Left lung (tissue), 10 donors: ENCODE data around the gene ZNF683. TPM values are rescaled to one million over a fixed set of nuclear protein-coding genes. Genes with fewer than 3 reads are reported as not detected.

Source experiments
- ATAC-seq: fragments of 200-7000 bp; cut with Tn5 transposase; one replicate; pipeline ENCODE4 v1.9.1; 2020; ENCODE audit warnings: moderate library complexity
- DNase-seq, 4 donors: peaks; one replicate each; pipeline ENCODE4 v3.0.0-alpha.2; 2013 to 2020
- H3K27ac ChIP-seq, 2 donors: fragments of 200-600 bp; sonication (generic) in 1 of 2; one replicate each; pipeline versions ENCODE4 v1.5.0 to v1.8.0; 2020 to 2021
- H3K27me3 ChIP-seq, 2 donors: fragments of 200-600 bp; sonication (generic) in 1 of 2; one replicate each; pipeline versions ENCODE4 v1.5.0 to v1.8.0; 2020 to 2021
- H3K36me3 ChIP-seq, 2 donors: fragments of 200-600 bp; sonication (generic) in 1 of 2; one replicate each; pipeline versions ENCODE4 v1.5.0 to v1.8.0; 2020 to 2021
- H3K4me1 ChIP-seq, 2 donors: fragments of 200-600 bp; one replicate each; pipeline ENCODE4 v1.8.0; 2021
- H3K4me3 ChIP-seq, 2 donors: fragments of 200-600 bp; sonication (generic) in 1 of 2; one replicate each; pipeline versions ENCODE4 v1.5.0 to v1.8.0; 2020 to 2021; ENCODE audit warnings: mild to moderate bottlenecking in 1 of 2
- H3K9me3 ChIP-seq, 2 donors: fragments of 200-600 bp; sonication (generic) in 1 of 2; one replicate each; pipeline versions ENCODE4 v1.5.0 to v1.8.0; 2020 to 2021
- intact Hi-C, 2 donors: fragments of 100-400 bp; cut with DNase I; formaldehyde crosslinking; loops; one replicate each; pipeline versions ENCODE4 v1.11.2 to v1.14.2; 2022
- polyA plus RNA-seq, 6 donors: library from polyadenylated mRNA; unstranded; fragments of 120-200 nt; gene quantifications; one replicate each; pipeline ENCODE4 v1.2.1, GENCODE V29; 2013; ENCODE audit not compliant: insufficient read length in 6 of 6
- total RNA-seq, 2 donors: library from RNA; stranded (reverse); fragmentation: NEBNext Ultra II Directional; extraction: Animal tissue kit (Norgen Biotek cat#: 25700); gene quantifications; one replicate each; pipeline ENCODE4 v1.2.1, GENCODE V29; 2021
- TF ChIP-seq, protein P1 (sequence below), 2 donors: fragments of 200-600 bp; sonication (generic) in 1 of 2; IDR thresholded peaks; one replicate each; pipeline versions ENCODE4 v1.5.0 to v1.8.0; 2021; ENCODE audit warnings: antibody characterized with exemption in 2 of 2
- donor health status: DM: no; HTN: yes; CAD: no.
- donor health status: DM: no; HTN: no; CAD: no.

Gene ZNF683
- total and polyA plus RNA-seq, 8 donors = 0.09 to 0.86 (median 0.21) TPM; not detected in 1

DNA sequence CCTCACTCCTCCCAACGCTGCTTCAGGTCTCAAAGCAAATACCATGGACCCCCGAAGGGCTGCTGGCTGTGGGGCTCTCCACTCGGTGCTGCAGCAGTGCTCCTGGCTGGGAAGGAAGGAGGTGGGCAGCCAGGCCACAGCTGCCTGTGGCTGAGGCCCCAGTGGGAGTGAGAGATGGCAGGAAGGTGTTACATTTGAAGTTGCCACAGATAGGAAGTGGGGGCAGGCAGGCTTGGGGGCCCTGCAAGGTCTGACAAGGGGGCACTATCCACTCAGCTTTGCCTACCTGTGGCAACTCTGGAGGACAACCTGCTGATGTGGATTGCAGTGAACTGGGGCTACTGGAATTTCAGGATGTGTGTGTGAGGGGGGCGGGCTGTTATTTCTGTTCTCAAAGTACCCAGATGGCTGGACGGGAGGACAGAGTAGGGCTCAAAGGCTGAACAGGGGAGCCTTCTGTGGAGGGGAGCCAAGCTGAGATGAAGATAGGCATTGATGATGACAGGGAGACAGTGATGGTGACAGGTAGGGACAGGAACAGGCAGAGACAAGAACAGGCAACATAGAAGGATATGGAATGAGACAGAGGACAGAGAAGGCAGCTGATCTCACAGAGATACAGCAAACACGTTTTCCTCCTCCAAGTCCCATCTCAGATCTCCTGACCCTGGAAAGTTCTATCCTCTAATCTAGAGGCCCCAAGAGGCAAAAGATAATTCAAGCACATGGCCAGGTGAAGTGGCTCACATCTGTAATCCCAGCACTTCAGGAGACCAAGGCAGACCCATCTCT, 1.8 kb downstream of the ZNF683 start:
- intact Hi-C loops = no loop called here
- H3K4me1 ChIP-seq = no peaks in the 10 kb centered on the region
- TF ChIP-seq, protein P1, sequence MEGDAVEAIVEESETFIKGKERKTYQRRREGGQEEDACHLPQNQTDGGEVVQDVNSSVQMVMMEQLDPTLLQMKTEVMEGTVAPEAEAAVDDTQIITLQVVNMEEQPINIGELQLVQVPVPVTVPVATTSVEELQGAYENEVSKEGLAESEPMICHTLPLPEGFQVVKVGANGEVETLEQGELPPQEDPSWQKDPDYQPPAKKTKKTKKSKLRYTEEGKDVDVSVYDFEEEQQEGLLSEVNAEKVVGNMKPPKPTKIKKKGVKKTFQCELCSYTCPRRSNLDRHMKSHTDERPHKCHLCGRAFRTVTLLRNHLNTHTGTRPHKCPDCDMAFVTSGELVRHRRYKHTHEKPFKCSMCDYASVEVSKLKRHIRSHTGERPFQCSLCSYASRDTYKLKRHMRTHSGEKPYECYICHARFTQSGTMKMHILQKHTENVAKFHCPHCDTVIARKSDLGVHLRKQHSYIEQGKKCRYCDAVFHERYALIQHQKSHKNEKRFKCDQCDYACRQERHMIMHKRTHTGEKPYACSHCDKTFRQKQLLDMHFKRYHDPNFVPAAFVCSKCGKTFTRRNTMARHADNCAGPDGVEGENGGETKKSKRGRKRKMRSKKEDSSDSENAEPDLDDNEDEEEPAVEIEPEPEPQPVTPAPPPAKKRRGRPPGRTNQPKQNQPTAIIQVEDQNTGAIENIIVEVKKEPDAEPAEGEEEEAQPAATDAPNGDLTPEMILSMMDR (IDR thresholded peaks at IDR 0.05) = no peak
- DNase-seq (no peak), ATAC-seq (no peak)
- H3K27me3 ChIP-seq = peaks cover 0 to 17% of the 10 kb centered on the region in 2 donors
- H3K4me3 ChIP-seq = no peak overlapping the region
- no peaks in the 10 kb centered on the region for H3K9me3 ChIP-seq
- no peak overlapping the region for H3K27ac ChIP-seq
- H3K36me3 ChIP-seq = no peaks in the 10 kb centered on the region

DNA sequence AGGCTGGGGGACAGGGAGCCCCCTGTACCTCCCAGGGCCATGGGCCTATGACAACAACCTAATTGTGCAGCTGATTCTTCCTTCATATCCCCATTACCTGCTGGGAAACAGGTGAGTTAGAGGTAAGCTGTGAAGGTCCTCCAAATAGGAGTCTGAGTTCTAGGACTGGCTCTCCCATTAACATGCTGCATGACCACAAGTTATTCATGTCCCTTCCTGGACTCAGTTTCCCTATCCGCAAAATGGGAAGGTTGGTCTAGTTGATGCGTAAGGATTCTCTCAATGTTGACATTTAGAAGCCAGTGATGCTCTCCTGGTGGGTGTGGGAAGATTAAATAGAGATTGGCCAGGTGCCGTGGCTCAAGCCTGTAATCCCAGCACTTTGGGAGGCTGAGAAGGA, 4.1 kb downstream of the ZNF683 start:
- DNase-seq (no peak), ATAC-seq (no peak)
- intact Hi-C loops = no loop called here
- Histone ChIP-seq H3K27me3 (peaks cover 10 to 40% of the 10 kb centered on the region in 2 donors), H3K4me3 (no peak overlapping the region), H3K27ac (no peak overlapping the region), H3K4me1 (peaks cover 0 to 5% of the 10 kb centered on the region in 2 donors), H3K9me3 (no peaks in the 10 kb centered on the region), H3K36me3 (no peaks in the 10 kb centered on the region)
- TF ChIP-seq, protein P1 (IDR thresholded peaks at IDR 0.05) = no peak

DNA sequence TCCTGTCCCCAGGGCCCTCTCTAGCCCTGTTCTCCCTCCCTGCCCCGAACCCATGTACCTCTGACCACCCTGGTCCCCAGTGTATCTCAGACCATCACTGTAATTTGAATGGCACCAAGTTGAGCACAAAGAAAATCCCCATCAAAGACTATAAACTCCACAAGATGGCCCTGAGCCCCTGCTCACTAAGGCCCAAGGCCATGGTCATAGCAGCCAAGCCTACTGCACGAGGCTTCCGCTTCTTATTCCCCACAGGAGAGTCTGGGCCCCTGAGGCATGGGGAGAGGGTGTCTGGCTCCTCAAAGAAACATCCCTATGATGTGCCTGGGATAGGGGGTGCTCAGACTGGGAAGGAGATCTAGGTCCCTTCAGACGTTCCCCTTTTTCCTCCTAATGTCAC, 4.5 kb downstream of the ZNF683 start:
- Histone ChIP-seq H3K27ac (no peak overlapping the region), H3K36me3 (no peaks in the 10 kb centered on the region), H3K4me1 (peaks cover 0 to 5% of the 10 kb centered on the region in 2 donors), H3K4me3 (no peak overlapping the region), H3K27me3 (peaks cover 10 to 45% of the 10 kb centered on the region in 2 donors), H3K9me3 (no peaks in the 10 kb centered on the region)
- intact Hi-C loops = no loop called here
- TF ChIP-seq, protein P1 (IDR thresholded peaks at IDR 0.05) = no peak
- DNase-seq (no peak), ATAC-seq (no peak)

DNA sequence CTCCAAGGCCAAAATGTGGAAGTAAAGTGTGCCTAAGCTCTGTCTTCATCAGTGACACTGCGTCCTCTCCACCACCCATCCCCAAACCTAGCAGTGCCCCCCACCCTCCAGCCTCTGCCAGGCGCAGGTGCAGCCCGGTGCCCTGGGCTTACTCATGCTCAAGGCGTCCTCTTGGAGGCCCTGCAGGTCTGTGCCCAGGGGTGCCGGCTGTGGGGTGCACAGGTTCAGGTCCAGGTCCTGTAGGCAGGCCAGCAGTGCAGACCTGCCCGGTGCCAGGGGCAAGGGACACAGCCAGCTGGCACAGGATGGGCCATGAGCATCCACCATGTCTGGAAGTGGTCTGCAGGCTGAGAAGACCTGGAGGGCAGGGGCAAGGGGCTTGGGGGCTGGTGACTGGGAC, 5.1 kb downstream of the ZNF683 start:
- Histone ChIP-seq H3K27ac (no peak overlapping the region), H3K27me3 (peaks cover 10 to 51% of the 10 kb centered on the region in 2 donors), H3K4me3 (no peak overlapping the region), H3K9me3 (no peaks in the 10 kb centered on the region), H3K4me1 (peaks cover 0 to 5% of the 10 kb centered on the region in 2 donors), H3K36me3 (no peaks in the 10 kb centered on the region)
- TF ChIP-seq, protein P1 (IDR thresholded peaks at IDR 0.05) = no peak
- ATAC-seq = no peak
- no peak for DNase-seq
- intact Hi-C loops = no loop called here

DNA sequence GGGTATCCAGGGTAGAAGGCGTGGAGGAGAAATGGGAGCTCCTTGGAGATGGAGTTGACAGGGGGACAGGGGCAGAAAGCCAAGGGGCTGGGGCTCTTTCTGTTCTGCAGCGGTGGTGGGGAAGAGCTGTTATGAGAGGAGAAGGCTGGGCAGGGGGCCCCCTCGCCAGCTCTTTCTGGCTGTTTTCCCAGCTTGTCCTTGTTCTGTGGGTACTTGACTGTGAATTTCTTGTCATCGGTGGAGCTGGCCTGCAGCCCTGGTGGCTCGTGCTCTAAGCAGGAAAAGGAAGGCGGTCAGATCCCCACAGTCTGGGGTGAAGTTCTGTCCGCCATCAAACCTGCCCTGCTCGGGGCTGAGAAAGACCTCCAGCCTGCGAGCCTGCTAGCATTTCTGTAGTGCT, 7.6 kb downstream of the ZNF683 start:
- ATAC-seq (no peak), DNase-seq (peak in 1 of 4 donors; percentile 43)
- H3K27me3 ChIP-seq = peaks cover 29 to 76% of the 10 kb centered on the region in 2 donors
- H3K27ac ChIP-seq = no peak overlapping the region
- no peaks in the 10 kb centered on the region for H3K36me3 ChIP-seq
- intact Hi-C loops = no loop called here
- H3K4me3 ChIP-seq = no peak overlapping the region
- peaks cover 7 to 14% of the 10 kb centered on the region in 2 donors for H3K4me1 ChIP-seq
- H3K9me3 ChIP-seq = no peaks in the 10 kb centered on the region
- TF ChIP-seq, protein P1 (IDR thresholded peaks at IDR 0.05) = no peak
